GM21367 (cell line): ENCODE data around the gene KIAA0040.

Experiments used
- ATAC-seq: cut with Tn5 transposase; IDR thresholded peaks from one replicate; pipeline ENCODE4 v1.9.1; 2021; ENCODE audit not compliant: unreplicated experiment

KIAA0040 gene

DNA sequence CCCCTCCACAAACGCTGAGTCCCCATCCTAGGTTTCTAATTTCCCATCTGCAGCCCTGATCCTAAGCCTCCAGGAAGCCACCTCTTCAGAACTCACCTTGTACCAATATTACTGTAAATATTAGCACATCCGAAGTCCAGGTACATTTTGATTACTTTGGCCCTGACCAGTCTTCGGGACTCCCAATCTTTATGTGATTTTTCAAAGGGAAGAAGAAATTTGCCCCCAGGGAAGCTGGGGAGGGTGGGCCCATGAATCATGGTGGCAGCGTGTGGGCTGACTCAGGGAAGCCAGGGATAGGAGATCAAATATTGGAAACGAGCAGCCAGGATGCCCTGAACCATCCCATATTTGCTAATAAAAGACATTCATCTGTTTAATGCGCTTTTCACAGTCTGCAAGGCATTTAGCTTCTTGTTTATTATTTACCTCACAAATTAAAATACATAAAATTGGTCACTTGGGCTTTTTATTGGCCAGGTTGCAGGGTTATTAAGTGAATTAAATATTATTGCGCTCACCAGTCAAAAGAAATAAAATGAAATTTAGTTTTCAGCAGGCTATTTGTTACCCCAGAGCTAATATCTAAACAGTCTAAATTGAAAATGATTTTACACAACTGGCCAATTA, 46.6 kb downstream of the KIAA0040 start:
- no peak for ATAC-seq

GRCh38 chr1:175138579-175138978, 54.0 kb downstream of the KIAA0040 start:
- no peak for ATAC-seq

- no peak for ATAC-seq
Observed at GRCh38 chr1:175137369-175137768, 55.2 kb downstream of the KIAA0040 start.

GRCh38 chr1:175136246-175136645, 56.3 kb downstream of the KIAA0040 start:
- no peak for ATAC-seq

GRCh38 chr1:175134500-175134899, 58.1 kb downstream of the KIAA0040 start:
- no peak for ATAC-seq

GRCh38 chr1:175133673-175134435, 58.7 kb downstream of the KIAA0040 start:
- ATAC-seq: no peak

DNA sequence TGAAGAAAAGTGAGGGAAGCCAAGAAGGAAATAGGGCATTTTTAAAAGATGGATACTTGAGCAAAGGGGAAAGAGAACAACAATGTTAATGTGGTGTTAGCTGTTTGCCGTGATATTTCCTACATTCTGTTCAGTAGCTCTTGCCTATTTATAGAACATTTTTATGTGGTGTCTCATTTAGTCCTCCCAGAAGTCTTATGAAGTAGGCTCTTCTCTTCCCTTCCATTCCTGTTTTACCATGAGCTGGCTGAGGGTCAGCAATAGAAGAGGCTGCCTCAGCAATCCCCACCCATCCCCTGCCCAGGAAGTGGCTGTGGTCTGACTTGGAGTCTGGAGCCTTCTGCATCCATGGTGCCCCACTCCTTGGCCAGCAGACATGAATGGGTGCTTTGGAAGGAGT, 60.1 kb downstream of the KIAA0040 start:
- no peak for ATAC-seq

GRCh38 chr1:175131095-175131494, 61.5 kb downstream of the KIAA0040 start:
- no peak for ATAC-seq

GRCh38 chr1:175130649-175131045, 61.9 kb downstream of the KIAA0040 start:
- ATAC-seq: no peak

DNA sequence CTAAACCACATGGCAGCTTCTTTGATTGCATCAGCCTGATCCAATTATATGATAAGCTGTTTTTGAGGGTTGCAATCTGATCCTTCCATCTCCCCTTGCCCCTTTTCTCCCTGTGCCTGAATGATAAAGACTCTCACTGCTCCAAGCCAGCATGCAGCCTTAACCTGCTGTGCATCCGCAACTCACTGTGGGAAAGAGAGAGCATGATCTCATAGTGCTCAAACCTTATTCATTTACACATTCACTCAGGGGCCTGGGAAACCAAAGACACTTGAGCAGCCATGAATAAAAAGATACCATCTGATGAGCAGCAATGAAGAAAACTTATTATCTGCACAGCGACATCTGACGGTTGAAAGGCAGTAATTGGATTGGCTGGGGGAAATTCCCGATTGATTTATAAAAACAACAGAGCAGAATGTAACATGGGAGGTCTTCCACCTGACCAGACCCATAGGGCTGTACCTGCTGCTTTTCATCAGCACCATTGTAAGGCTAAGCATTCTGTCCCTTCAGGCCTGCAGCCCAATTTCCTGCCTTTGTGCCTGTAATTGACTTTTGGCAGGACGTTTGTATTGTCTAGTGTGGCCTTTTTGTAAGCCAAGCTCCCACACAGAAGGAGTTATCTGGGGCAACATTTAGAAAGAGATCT, 62.5 kb downstream of the KIAA0040 start:
- no peak for ATAC-seq

GRCh38 chr1:175129644-175129996, 63.0 kb downstream of the KIAA0040 start:
- no peak for ATAC-seq

GRCh38 chr1:175129182-175129581, 63.4 kb downstream of the KIAA0040 start:
- no peak for ATAC-seq

DNA sequence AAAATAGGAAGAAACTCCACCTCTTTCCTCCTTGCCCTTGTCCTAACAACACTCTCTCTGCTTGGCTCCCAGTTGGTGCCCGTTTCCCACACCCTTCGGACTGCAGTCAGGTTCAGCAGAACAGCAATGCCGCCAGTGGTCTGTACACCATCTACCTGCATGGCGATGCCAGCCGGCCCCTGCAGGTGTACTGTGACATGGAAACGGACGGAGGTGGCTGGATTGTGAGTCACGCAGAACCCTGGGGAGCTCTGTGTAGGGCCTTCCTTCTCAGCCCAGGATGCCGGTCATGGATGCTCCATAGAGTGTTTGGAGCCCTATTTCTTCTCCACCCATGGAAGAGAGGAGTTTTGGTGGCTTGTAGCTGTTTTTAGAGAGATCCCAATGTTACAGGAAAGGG, 64.1 kb downstream of the KIAA0040 start:
- no peak for ATAC-seq

GRCh38 chr1:175127565-175127964, 65.0 kb downstream of the KIAA0040 start:
- ATAC-seq: no peak

GRCh38 chr1:175126347-175126746, 66.2 kb downstream of the KIAA0040 start:
- ATAC-seq: no peak

- ATAC-seq: no peak
Observed at GRCh38 chr1:175124861-175125260, 67.7 kb downstream of the KIAA0040 start.

- no peak for ATAC-seq
Observed at GRCh38 chr1:175120511-175120910, 72.1 kb downstream of the KIAA0040 start.

GRCh38 chr1:175118375-175119367, 73.9 kb downstream of the KIAA0040 start:
- ATAC-seq: no peak

DNA sequence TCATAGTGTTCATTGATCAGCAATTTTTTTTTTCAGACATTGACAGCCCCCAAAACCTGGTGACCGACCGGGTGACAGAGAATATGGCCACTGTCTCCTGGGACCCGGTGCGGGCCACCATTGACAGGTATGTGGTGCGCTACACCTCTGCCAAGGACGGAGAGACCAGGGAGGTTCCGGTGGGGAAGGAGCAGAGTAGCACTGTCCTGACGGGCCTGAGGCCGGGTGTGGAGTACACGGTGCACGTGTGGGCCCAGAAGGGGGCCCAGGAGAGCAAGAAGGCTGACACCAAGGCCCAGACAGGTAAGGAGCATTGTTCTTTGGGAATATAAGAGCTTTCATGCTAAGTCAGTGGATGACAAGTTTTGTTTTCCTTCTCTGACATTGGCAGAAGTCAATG, 75.7 kb downstream of the KIAA0040 start:
- no peak for ATAC-seq

DNA sequence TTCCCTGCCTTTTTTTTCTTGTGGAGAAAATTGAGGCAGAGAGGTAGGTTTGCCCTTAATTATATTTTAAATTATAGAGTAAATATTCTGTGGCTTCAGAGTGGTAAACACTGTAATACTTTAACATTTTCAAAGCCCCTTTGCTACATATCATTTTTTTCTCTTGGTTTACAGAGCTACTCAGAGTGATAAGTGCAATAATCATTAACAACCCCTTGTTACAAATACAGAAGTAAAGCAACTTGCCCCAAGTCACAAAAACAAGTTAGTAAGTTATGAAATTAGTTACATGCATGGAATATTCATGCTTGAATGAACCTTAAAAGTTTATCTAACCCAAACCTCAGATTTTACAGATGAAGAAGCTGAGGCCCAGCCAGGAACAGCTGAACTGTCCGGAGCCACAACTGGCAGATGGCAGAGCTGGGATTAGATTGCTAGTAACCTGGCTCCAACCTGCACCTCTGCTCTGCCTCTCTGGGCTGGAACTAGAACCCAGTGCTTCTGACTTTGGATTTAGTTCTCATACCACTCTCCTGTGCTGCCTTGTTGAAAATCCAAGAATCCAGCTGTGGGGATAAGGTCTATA, 76.3 kb downstream of the KIAA0040 start:
- no peak for ATAC-seq

GRCh38 chr1:175114996-175115395, 77.6 kb downstream of the KIAA0040 start:
- ATAC-seq: no peak
